Measurements from ENCODE around the gene MYL5. TPM values are rescaled to one million over a fixed set of nuclear protein-coding genes. Genes with fewer than 3 reads are reported as not detected.

The MYL5 gene
- total and polyA plus RNA-seq, 3 donors from 2014 or later = 33.9 to 45.0 (median 34.2) TPM

- TF ChIP-seq CTCF (IDR thresholded peaks at IDR 0.05) (no peak), POLR2A (IDR thresholded peaks at IDR 0.05) (no peak)
- intact Hi-C loops (cut with DNase I; ENCODE audit: low total_unique reads) = no loop called here
- DNase-seq = no peak
- peaks cover 31% of the 10 kb centered on the region for H3K4me1 ChIP-seq
- H3K9me3 ChIP-seq = no peaks in the 10 kb centered on the region
- H3K27ac ChIP-seq = no peak overlapping the region
- 82% methylated on average over 8 of the region's 8 CpGs; no CpG with 5 or more reads in 1 of the 2 donors for WGBS, 2 donors
- H3K36me3 ChIP-seq (ENCODE audit: low read depth, missing control alignments) = no peaks in the 10 kb centered on the region
- H3K27me3 ChIP-seq = no peaks in the 10 kb centered on the region
- no peak overlapping the region for H3K4me3 ChIP-seq
Measured at GRCh38 chr4:676871-677235, 2.5 kb downstream of the MYL5 start.

- TF ChIP-seq CTCF (IDR thresholded peaks at IDR 0.05) (no peak), POLR2A (IDR thresholded peaks at IDR 0.05) (no peak)
- WGBS, 2 donors = 66 to 81% methylated on average over 12 to 26 of the region's 26 CpGs
- H3K27me3 ChIP-seq = no peaks in the 10 kb centered on the region
- no peak for DNase-seq
- intact Hi-C loops (cut with DNase I; ENCODE audit: low total_unique reads) = no loop called here
- H3K9me3 ChIP-seq = no peaks in the 10 kb centered on the region
- peaks cover 31% of the 10 kb centered on the region for H3K4me1 ChIP-seq
- H3K36me3 ChIP-seq (ENCODE audit: low read depth, missing control alignments) = no peaks in the 10 kb centered on the region
- no peak overlapping the region for H3K27ac ChIP-seq
- H3K4me3 ChIP-seq = no peak overlapping the region
Measured at GRCh38 chr4:677431-678293, 3.3 kb downstream of the MYL5 start.

- no peak overlapping the region for H3K27ac ChIP-seq
- no peaks in the 10 kb centered on the region for H3K36me3 ChIP-seq (ENCODE audit: low read depth, missing control alignments)
- DNase-seq = no peak
- H3K9me3 ChIP-seq = no peaks in the 10 kb centered on the region
- TF ChIP-seq CTCF (IDR thresholded peaks at IDR 0.05) (no peak), POLR2A (IDR thresholded peaks at IDR 0.05) (no peak)
- H3K27me3 ChIP-seq = no peaks in the 10 kb centered on the region
- peaks cover 28% of the 10 kb centered on the region for H3K4me1 ChIP-seq
- H3K4me3 ChIP-seq = no peak overlapping the region
- WGBS, 2 donors = 70 to 86% methylated on average over 5 to 14 of the region's 14 CpGs
- intact Hi-C loops (cut with DNase I; ENCODE audit: low total_unique reads) = no loop called here
Measured at GRCh38 chr4:678331-679103, 4.2 kb downstream of the MYL5 start.

GRCh38 chr4:679104-679481 lies 4.8 kb downstream of the MYL5 start:
- Histone ChIP-seq H3K4me1 (peaks cover 30% of the 10 kb centered on the region), H3K27me3 (no peaks in the 10 kb centered on the region), H3K9me3 (no peaks in the 10 kb centered on the region), H3K4me3 (no peak overlapping the region), H3K27ac (no peak overlapping the region), H3K36me3 (ENCODE audit: low read depth, missing control alignments) (no peaks in the 10 kb centered on the region)
- DNase-seq = no peak
- 80 to 90% methylated on average over 2 to 13 of the region's 13 CpGs for WGBS, 2 donors
- TF ChIP-seq CTCF (IDR thresholded peaks at IDR 0.05) (no peak), POLR2A (IDR thresholded peaks at IDR 0.05) (no peak)
- intact Hi-C loops (cut with DNase I; ENCODE audit: low total_unique reads) = no loop called here
